Common myeloid progenitor, CD34-positive (primary cell): Measurements from ENCODE around the gene DGKB.

Experiments
- CTCF ChIA-PET: fragments of 350-600 bp; sonication (Branson Sonifier 250); formaldehyde crosslinking; loops from one replicate; lab custom pipeline; 2021; ENCODE audit warnings: antibody characterized with exemption; lab: Charles Lee
- POLR2A ChIA-PET: fragments of 350-600 bp; sonication (Branson Sonifier 250); formaldehyde crosslinking; loops from one replicate; lab custom pipeline; 2021; ENCODE audit warnings: antibody characterized with exemption; lab: Charles Lee
- DNase-seq, 3 donors: peaks; one replicate each; pipeline versions ENCODE4 v3.0.0 to v3.0.0-alpha.2; 2013
- H3K27ac ChIP-seq, 2 experiments: 1 replicate in 1 of 2; 2 replicates in 1 of 2; pipeline ENCODE4 v1.7.0; 2013; ENCODE audit warnings: inconsistent platforms in 2 of 2, low read length in 2 of 2, mild to moderate bottlenecking in 2 of 2, low read depth in 1 of 2, moderate library complexity in 1 of 2; ENCODE audit not compliant: severe bottlenecking in 2 of 2, insufficient read depth in 1 of 2, poor library complexity in 1 of 2
- H3K27me3 ChIP-seq, 5 experiments: replicated peaks in 2 of 5; 1 replicate in 3 of 5; 2 replicates in 2 of 5; pipeline versions ENCODE4 v1.6.1 to v1.7.0; 2013; ENCODE audit warnings: low read length in 4 of 5, mild to moderate bottlenecking in 2 of 5, moderate library complexity in 2 of 5, inconsistent platforms in 1 of 5; ENCODE audit not compliant: insufficient read depth in 5 of 5, control insufficient read depth in 4 of 5
- H3K36me3 ChIP-seq, 4 experiments: 1 replicate in 2 of 4; 2 replicates in 2 of 4; pipeline versions ENCODE4 v1.6.1 to v1.7.0; 2013; ENCODE audit warnings: low read length in 3 of 4, control low read depth in 1 of 4, mild to moderate bottlenecking in 1 of 4; ENCODE audit not compliant: control insufficient read depth in 4 of 4, insufficient read depth in 4 of 4
- H3K4me1 ChIP-seq, 4 experiments: 1 replicate in 3 of 4; 2 replicates in 1 of 4; pipeline versions ENCODE4 v1.6.1 to v1.7.1; 2013; ENCODE audit warnings: low read length in 3 of 4, mild to moderate bottlenecking in 3 of 4, control low read depth in 1 of 4, inconsistent platforms in 1 of 4, moderate library complexity in 1 of 4; ENCODE audit not compliant: control insufficient read depth in 4 of 4, insufficient read depth in 4 of 4; ENCODE audit errors: control extremely low read depth in 1 of 4
- H3K4me3 ChIP-seq, 7 experiments: 1 replicate in 4 of 7; 2 replicates in 3 of 7; pipeline versions ENCODE4 v1.5.1 to v1.7.0; 2013; ENCODE audit warnings: mild to moderate bottlenecking in 7 of 7, low read length in 6 of 7, moderate library complexity in 6 of 7, inconsistent platforms in 2 of 7, low read depth in 2 of 7, control low read depth in 1 of 7; ENCODE audit not compliant: insufficient read depth in 4 of 7, control insufficient read depth in 1 of 7; ENCODE audit errors: extremely low read depth in 1 of 7
- H3K9me3 ChIP-seq, 5 experiments: 1 replicate in 4 of 5; 2 replicates in 1 of 5; pipeline versions ENCODE4 v1.6.1 to v1.7.1; 2013; ENCODE audit warnings: low read length in 4 of 5, mild to moderate bottlenecking in 2 of 5, inconsistent platforms in 1 of 5, low read depth in 1 of 5, moderate library complexity in 1 of 5; ENCODE audit not compliant: control insufficient read depth in 4 of 5, insufficient read depth in 2 of 5; ENCODE audit errors: control extremely low read depth in 1 of 5
- WGBS: methylation state at CpG from one replicate; pipeline ENCODE4 v1.1.5; 2013; ENCODE audit not compliant: insufficient coverage; 5-methylcytosine and 5-hydroxymethylcytosine counted together

Gene DGKB

GRCh38 chr7:14834456-14834855 lies 68.1 kb downstream of the DGKB start:
- Histone ChIP-seq H3K9me3 (peaks cover 0 to 1% (median 0%) of the 10 kb centered on the region in 5 experiments), H3K4me3 (no peak overlapping the region), H3K27ac (no peak overlapping the region), H3K27me3 (no peaks in the 10 kb centered on the region), H3K36me3 (no peaks in the 10 kb centered on the region), H3K4me1 (no peaks in the 10 kb centered on the region)
- no peak for DNase-seq
- POLR2A ChIA-PET = no interaction called here
- CTCF ChIA-PET = no interaction called here
- WGBS = 92% methylated on average over 2 of the region's 3 CpGs

DNA sequence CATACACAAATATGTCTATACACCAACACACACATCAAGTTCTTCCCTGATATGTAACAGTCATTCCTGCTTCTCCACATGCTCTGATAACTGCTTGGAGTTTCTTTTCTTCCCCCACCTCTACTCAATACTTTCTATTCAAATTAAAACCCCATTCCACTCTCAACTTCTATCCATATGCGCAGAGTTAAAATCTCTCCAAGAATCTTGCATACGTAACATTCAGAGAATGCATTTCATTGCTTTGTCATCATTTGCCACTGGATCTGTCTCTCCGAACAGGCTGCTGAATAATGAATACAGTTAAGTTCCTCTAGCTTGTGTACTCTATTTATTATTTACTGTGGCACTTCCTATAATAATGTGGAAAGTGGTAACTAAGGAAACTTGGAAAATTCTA lies 68.8 kb downstream of the DGKB start:
- CTCF ChIA-PET = no interaction called here
- DNase-seq = no peak
- H3K36me3 ChIP-seq = no peaks in the 10 kb centered on the region
- no peak overlapping the region for H3K27ac ChIP-seq
- H3K4me3 ChIP-seq = no peak overlapping the region
- no peaks in the 10 kb centered on the region for H3K27me3 ChIP-seq
- H3K4me1 ChIP-seq = no peaks in the 10 kb centered on the region
- H3K9me3 ChIP-seq = peaks cover 0 to 1% (median 0%) of the 10 kb centered on the region in 5 experiments
- WGBS = 96% methylated on average over 2 of the region's 3 CpGs
- POLR2A ChIA-PET = no interaction called here

GRCh38 chr7:14828053-14828452 lies 74.5 kb downstream of the DGKB start:
- no peaks in the 10 kb centered on the region for H3K4me1 ChIP-seq
- no peak overlapping the region for H3K4me3 ChIP-seq
- H3K27me3 ChIP-seq = no peaks in the 10 kb centered on the region
- no peak overlapping the region for H3K27ac ChIP-seq
- CTCF ChIA-PET = no interaction called here
- no peaks in the 10 kb centered on the region for H3K36me3 ChIP-seq
- WGBS = no CpG with 5 or more reads among the region's 2 CpGs
- POLR2A ChIA-PET = no interaction called here
- no peak for DNase-seq
- peaks cover 0 to 3% (median 0%) of the 10 kb centered on the region in 5 experiments for H3K9me3 ChIP-seq

GRCh38 chr7:14826426-14826825 lies 76.1 kb downstream of the DGKB start:
- DNase-seq = no peak
- POLR2A ChIA-PET = no interaction called here
- Histone ChIP-seq H3K4me3 (no peak overlapping the region), H3K27ac (no peak overlapping the region), H3K36me3 (no peaks in the 10 kb centered on the region), H3K9me3 (peaks cover 0 to 1% (median 0%) of the 10 kb centered on the region in 5 experiments), H3K4me1 (no peaks in the 10 kb centered on the region), H3K27me3 (no peaks in the 10 kb centered on the region)
- CTCF ChIA-PET = no interaction called here
- WGBS = no CpG with 5 or more reads among the region's 1 CpG

DNA sequence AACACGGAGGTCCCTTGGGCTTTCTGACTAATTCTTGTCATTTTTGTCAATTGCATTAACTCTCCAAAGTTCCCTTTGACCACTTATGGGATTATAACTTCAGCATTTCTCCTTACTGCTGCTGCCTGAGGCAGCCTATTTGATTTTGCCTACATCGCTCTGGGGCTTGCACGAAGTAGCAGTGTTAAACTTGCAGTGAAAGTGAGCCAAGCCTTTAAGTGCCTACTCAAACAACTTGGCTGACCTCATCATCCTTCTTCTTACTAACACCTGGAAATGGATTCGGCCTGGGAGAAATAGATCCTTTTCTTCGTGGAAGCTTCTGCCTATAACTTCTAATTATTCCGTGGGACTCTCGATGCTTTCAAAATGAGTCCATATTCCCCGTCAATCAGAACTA lies 76.6 kb downstream of the DGKB start:
- peaks cover 0 to 1% (median 0%) of the 10 kb centered on the region in 5 experiments for H3K9me3 ChIP-seq
- ChIA-PET POLR2A (no interaction called here), CTCF (no interaction called here)
- DNase-seq = no peak
- H3K36me3 ChIP-seq = no peaks in the 10 kb centered on the region
- H3K4me3 ChIP-seq = no peak overlapping the region
- H3K27me3 ChIP-seq = no peaks in the 10 kb centered on the region
- H3K4me1 ChIP-seq = no peaks in the 10 kb centered on the region
- 88% methylated on average over 8 of the region's 8 CpGs for WGBS
- no peak overlapping the region for H3K27ac ChIP-seq

GRCh38 chr7:14822481-14822854 lies 80.1 kb downstream of the DGKB start:
- ChIA-PET CTCF (interaction anchor here (0.5 to 0.9 kb wide), 2 partner anchors 13 to 23 kb away, joined by 3 read pairs; no protein-coding TSS in a partner anchor), POLR2A (no interaction called here)
- no peaks in the 10 kb centered on the region for H3K36me3 ChIP-seq
- H3K27me3 ChIP-seq = no peaks in the 10 kb centered on the region
- H3K9me3 ChIP-seq = peaks cover 0 to 1% (median 0%) of the 10 kb centered on the region in 5 experiments
- H3K27ac ChIP-seq = no peak overlapping the region
- WGBS = 100% methylated on average over 1 of the region's 1 CpG
- DNase-seq = no peak
- H3K4me1 ChIP-seq = no peaks in the 10 kb centered on the region
- H3K4me3 ChIP-seq = no peak overlapping the region

- Histone ChIP-seq H3K27me3 (no peaks in the 10 kb centered on the region), H3K27ac (no peak overlapping the region), H3K36me3 (no peaks in the 10 kb centered on the region), H3K4me1 (no peaks in the 10 kb centered on the region), H3K9me3 (peaks cover 0 to 1% (median 0%) of the 10 kb centered on the region in 5 experiments), H3K4me3 (no peak overlapping the region)
- 82% methylated on average over 2 of the region's 2 CpGs for WGBS
- POLR2A ChIA-PET = no interaction called here
- CTCF ChIA-PET = interaction anchor here (0.5 to 0.9 kb wide), 2 partner anchors 13 to 24 kb away, joined by 3 read pairs; no protein-coding TSS in a partner anchor
- no peak for DNase-seq
Observed at GRCh38 chr7:14821757-14822480, 80.6 kb downstream of the DGKB start.
